NCI-H82 (cell line): ENCODE measurements around the gene FCN2.
A peak's percentile ranks its signal among the peaks of the same experiment; 100 is the strongest.

Experiments
- DNase-seq: peaks from one replicate; lab custom pipeline; 2025; lab: John Stamatoyannopoulos, UW

Gene FCN2

GRCh38 chr9:134880484-134881312 is at the start of gene FCN2:
TSS of gene FCN2 (plus strand) at chr9:134880810. CDS start at chr9:134880822, 12 bp downstream.
- DNase-seq: no peak

GRCh38 chr9:134830926-134831720 is 49.5 kb upstream of the FCN2 start:
- DNase-seq: no peak

GRCh38 chr9:134832471-134832870 is 48.1 kb upstream of the FCN2 start:
- no peak for DNase-seq

- peak; percentile 87 for DNase-seq
Observed at GRCh38 chr9:134833294-134833880, 47.2 kb upstream of the FCN2 start.

GRCh38 chr9:134834217-134834956 is 46.2 kb upstream of the FCN2 start:
- DNase-seq: no peak

- DNase-seq: no peak
Observed at GRCh38 chr9:134834957-134835419, 45.6 kb upstream of the FCN2 start.

GRCh38 chr9:134835448-134835847 is 45.2 kb upstream of the FCN2 start:
- no peak for DNase-seq

GRCh38 chr9:134835987-134836386 is 44.6 kb upstream of the FCN2 start:
- DNase-seq: no peak

- no peak for DNase-seq
Observed at GRCh38 chr9:134836406-134836970, 44.1 kb upstream of the FCN2 start.

GRCh38 chr9:134837529-134837928 is 43.1 kb upstream of the FCN2 start:
- DNase-seq: no peak

- DNase-seq: no peak
Observed at GRCh38 chr9:134838651-134839454, 41.8 kb upstream of the FCN2 start.

- DNase-seq: no peak
Observed at GRCh38 chr9:134839455-134840125, 41.0 kb upstream of the FCN2 start.

- DNase-seq: no peak
Observed at GRCh38 chr9:134840511-134840910, 40.1 kb upstream of the FCN2 start.

- DNase-seq: no peak
Observed at GRCh38 chr9:134841180-134841904, 39.3 kb upstream of the FCN2 start.

GRCh38 chr9:134842321-134842720 is 38.3 kb upstream of the FCN2 start:
- no peak for DNase-seq

GRCh38 chr9:134843740-134844139 is 36.9 kb upstream of the FCN2 start:
- no peak for DNase-seq

GRCh38 chr9:134844821-134845220 is 35.8 kb upstream of the FCN2 start:
- no peak for DNase-seq

GRCh38 chr9:134846187-134846586 is 34.4 kb upstream of the FCN2 start:
- DNase-seq: no peak

GRCh38 chr9:134846699-134847098 is 33.9 kb upstream of the FCN2 start:
- no peak for DNase-seq

- no peak for DNase-seq
Observed at GRCh38 chr9:134847138-134847537, 33.5 kb upstream of the FCN2 start.
